ENCODE results near the gene PPP2R2C. TPM values are rescaled to one million over a fixed set of nuclear protein-coding genes. Genes with fewer than 3 reads are reported as not detected.
A peak's percentile ranks its signal among the peaks of the same experiment; 100 is the strongest.

Gene PPP2R2C
- total RNA-seq, 1 experiment from 2014 or later, result 8.1 TPM

GRCh38 chr4:6332042-6332668 is 140.3 kb downstream of the PPP2R2C start:
- Mint-ChIP-seq H3K4me1 (peaks cover 6 to 7% of the 10 kb centered on the region in 2 experiments; a peak in 3 of 4 replicates), H3K27ac (no peak overlapping the region), H3K36me3 (ENCODE audit: insufficient read depth in 1 of 3, low read depth in 3 of 3) (peaks cover 0 to 14% (median 4%) of the 10 kb centered on the region in 3 experiments; a peak in 5 of 7 replicates), H3K4me3 (no peak overlapping the region), H3K27me3 (ENCODE audit: low read depth) (peaks cover 3% of the 10 kb centered on the region), H3K9me3 (peaks cover 10 to 27% of the 10 kb centered on the region in 2 experiments)
- Histone ChIP-seq H4K20me1 (ENCODE audit: control insufficient read depth, insufficient read depth, insufficient read length) (no peaks in the 10 kb centered on the region), H2AK5ac (ENCODE audit: insufficient read length, low read length) (no peak overlapping the region), H3T11ph (ENCODE audit: low read length) (no peak overlapping the region), H4K5ac (ENCODE audit: insufficient read length, low read depth, low read length) (no peak overlapping the region), H3K27me3 (ENCODE audit: insufficient read depth, low read length) (no peaks in the 10 kb centered on the region), H2BK15ac (ENCODE audit: low read depth, low read length) (no peak overlapping the region), H4K8ac (replicated peaks; ENCODE audit: insufficient read length, low read depth, low read length) (no peak overlapping the region), H3K79me2 (ENCODE audit: insufficient read depth, low read length) (no peaks in the 10 kb centered on the region), H3K4me1 (ENCODE audit: insufficient read depth, low read length) (no peaks in the 10 kb centered on the region), H3K9ac (ENCODE audit: extremely low read depth, insufficient read length, low read length) (no peak overlapping the region), H3K18ac (ENCODE audit: insufficient read length, low read depth, low read length) (no peak overlapping the region), H3K4me2 (ENCODE audit: insufficient read depth, insufficient read length, low read length) (no peak overlapping the region), H3K9me3 (ENCODE audit: control insufficient read depth, low read depth, low read length) (no peaks in the 10 kb centered on the region), H2BK12ac (ENCODE audit: insufficient read length, low read depth, low read length) (no peak overlapping the region), H2BK5ac (ENCODE audit: insufficient read length, low read length) (no peak overlapping the region), H4K91ac (ENCODE audit: insufficient read length, low read depth, low read length) (no peak overlapping the region), H3K56ac (ENCODE audit: insufficient read length, low read depth, low read length) (no peak overlapping the region), H2AFZ (ENCODE audit: low read length) (no peak overlapping the region), H3K14ac (ENCODE audit: insufficient read depth, low read length) (no peak overlapping the region), H3K23me2 (ENCODE audit: insufficient read length, low read depth, low read length, poor library complexity, severe bottlenecking) (no peaks in the 10 kb centered on the region), H2BK20ac (ENCODE audit: low read depth, low read length, poor library complexity, severe bottlenecking) (no peak overlapping the region), H3K23ac (ENCODE audit: insufficient read length, low read depth, low read length) (no peak overlapping the region), H3K27ac (ENCODE audit: insufficient read length, low read depth, low read length) (no peak overlapping the region), H3K4ac (ENCODE audit: low read depth, low read length) (no peak overlapping the region), H3K79me1 (ENCODE audit: insufficient read depth, low read depth, low read length, poor library complexity, severe bottlenecking) (no peaks in the 10 kb centered on the region), H2BK120ac (ENCODE audit: low read depth, low read length, poor library complexity, severe bottlenecking) (no peak overlapping the region)
- TF ChIP-seq CTCF (conservative IDR thresholded peaks at IDR 0.05), result peak; percentile 86
- peak; percentile 75 for DNase-seq
- whole genome bisulfite sequencing (ENCODE audit: extremely low coverage, insufficient read length, low lambda C conversion rate), result no CpG with 5 or more reads among the region's 18 CpGs

Measured in H9 (cell line).